Measurements from ENCODE around the gene ZMYND8. TPM values are rescaled to one million over a fixed set of nuclear protein-coding genes. Genes with fewer than 3 reads are reported as not detected.

ZMYND8 gene
- total and polyA plus RNA-seq, 2 of the 8 experiments (the other 6 are each of a cell fraction or from before 2014, with no cell fraction given): 50.5 to 163 TPM

- 95% methylated on average over 6 of the region's 6 CpGs; no CpG with 5 or more reads in 1 of the 2 experiments for WGBS, 2 experiments (ENCODE audit: extremely low coverage in 1 of 2, insufficient coverage in 1 of 2, insufficient read length in 1 of 2, insufficient replicate concordance in 2 of 2, low coverage in 1 of 2, low lambda C conversion rate in 2 of 2, missing lambda C conversion rate in 1 of 2)
- no peak overlapping the region for H3K14ac ChIP-seq (ENCODE audit: insufficient read length)
- H2AFZ ChIP-seq (ENCODE audit: low read length): no peak overlapping the region
- H2BK20ac ChIP-seq (ENCODE audit: low read length): no peak overlapping the region
- H3K4ac ChIP-seq (replicated peaks; ENCODE audit: insufficient read length, low read depth, low read length): no peak overlapping the region
- ChIA-PET POLR2A (ENCODE audit: partially characterized antibody) (interaction anchor here (0.7 kb wide), 1 partner anchor 11 kb away, joined by 3 read pairs; no protein-coding TSS in a partner anchor), CTCF (ENCODE audit: partially characterized antibody) (interaction anchor here (1.5 kb wide), 1 partner anchor 91 kb away, joined by 4 read pairs; no protein-coding TSS in a partner anchor)
- no peak overlapping the region for H3K9ac ChIP-seq (replicated peaks in 1 of 4; ENCODE audit: extremely low read depth in 1 of 4, low read depth in 3 of 4, low read length in 3 of 4)
- no peak for DNase-seq (ENCODE audit: low read depth in 1 of 2, low spot score in 2 of 2)
- H3K4me3 ChIP-seq (ENCODE audit: extremely low read depth in 1 of 4, insufficient read depth in 2 of 4, low read depth in 3 of 4, low read length in 4 of 4): no peak overlapping the region
- no peak overlapping the region for H4K91ac ChIP-seq (replicated peaks; ENCODE audit: insufficient read length, low read length)
- H4K8ac ChIP-seq (ENCODE audit: extremely low read depth, insufficient read depth, low read length): no peak overlapping the region
- no peak overlapping the region for H3K18ac ChIP-seq (ENCODE audit: extremely low read depth, low read length)
- no peak overlapping the region for H3K27ac ChIP-seq (ENCODE audit: low read depth, low read length)
- H3K79me2 ChIP-seq (ENCODE audit: control insufficient read depth in 1 of 2, insufficient read depth in 2 of 2, low read length in 2 of 2): peaks cover 0 to 60% of the 10 kb centered on the region in 2 experiments; a peak in 2 of 4 replicates
- H2AK5ac ChIP-seq (ENCODE audit: low read depth, low read length): no peak overlapping the region
- H3K23me2 ChIP-seq (ENCODE audit: low read depth, low read length): no peaks in the 10 kb centered on the region
- no peak overlapping the region for H3K23ac ChIP-seq (ENCODE audit: insufficient read length)
- H3K9me3 ChIP-seq (ENCODE audit: insufficient read depth in 2 of 2, low read depth in 1 of 2, low read length in 1 of 2): no peaks in the 10 kb centered on the region
- no peak overlapping the region for H3K56ac ChIP-seq (replicated peaks; ENCODE audit: insufficient read length, low read depth, low read length)
- no peak for FAIRE-seq
- no peak overlapping the region for H2BK120ac ChIP-seq (replicated peaks; ENCODE audit: low read depth, low read length)
- H3K4me1 ChIP-seq (replicated peaks in 1 of 4; ENCODE audit: control insufficient read depth in 3 of 4, insufficient read depth in 4 of 4, low read length in 3 of 4): peaks cover 0 to 9% (median 0%) of the 10 kb centered on the region in 4 experiments; a peak in 1 of 7 replicates
- no peak overlapping the region for H3K4me2 ChIP-seq (ENCODE audit: insufficient read depth in 1 of 2, low read depth in 2 of 2, low read length in 2 of 2)
- H3K27me3 ChIP-seq (replicated peaks in 1 of 4; ENCODE audit: control insufficient read depth in 3 of 4, extremely low read depth in 1 of 4, insufficient read depth in 3 of 4, low read length in 3 of 4): no peaks in the 10 kb centered on the region
- H2BK5ac ChIP-seq (ENCODE audit: low read depth, low read length): no peak overlapping the region
- no peak overlapping the region for H4K5ac ChIP-seq (ENCODE audit: insufficient read length, low read depth, low read length)
- peaks cover 2% of the 10 kb centered on the region; the same call in 1 of the 2 replicates for H3K79me1 ChIP-seq (ENCODE audit: low read depth, low read length)
- peaks cover 32 to 95% (median 73%) of the 10 kb centered on the region in 4 experiments for H3K36me3 ChIP-seq (ENCODE audit: control insufficient read depth in 2 of 4, insufficient read depth in 4 of 4, low read length in 3 of 4)
- H2BK15ac ChIP-seq (ENCODE audit: low read length): no peak overlapping the region
- peaks cover 0 to 1% of the 10 kb centered on the region in 2 experiments for H4K20me1 ChIP-seq (replicated peaks in 1 of 2; ENCODE audit: control insufficient read depth in 1 of 2, insufficient read depth in 2 of 2, low read length in 2 of 2)
- no peak overlapping the region for H2BK12ac ChIP-seq (ENCODE audit: low read depth, low read length)
- TF ChIP-seq SUZ12 (IDR thresholded peaks at IDR 0.05; ENCODE audit: low read length) (no peak), POLR2AphosphoS5 (IDR thresholded peaks at IDR 0.05; ENCODE audit: low read depth, low read length) (no peak), BCL11A (IDR thresholded peaks at IDR 0.05; ENCODE audit: low read depth in 2 of 2, low read length in 2 of 2) (no peak), POU5F1 (IDR thresholded peaks at IDR 0.05; ENCODE audit: low read depth, low read length) (no peak), GABPA (IDR thresholded peaks at IDR 0.05; ENCODE audit: borderline replicate concordance, insufficient read depth, low read length) (no peak), CHD2 (IDR thresholded peaks at IDR 0.05; ENCODE audit: low read length) (no peak), SAP30 (IDR thresholded peaks at IDR 0.05; ENCODE audit: insufficient read depth, insufficient replicate concordance, low read length) (no peak), TBP (IDR thresholded peaks at IDR 0.05; ENCODE audit: low read depth, low read length) (no peak), E2F6 (IDR thresholded peaks at IDR 0.05) (no peak), CHD1 (IDR thresholded peaks at IDR 0.05; ENCODE audit: low read depth, low read length) (no peak), MAFK (IDR thresholded peaks at IDR 0.05; ENCODE audit: low read depth, low read length) (no peak), USF2 (IDR thresholded peaks at IDR 0.05; ENCODE audit: low read length) (no peak), POLR2A (IDR thresholded peaks at IDR 0.05; ENCODE audit: control extremely low read depth in 1 of 2, low read depth in 2 of 2, low read length in 2 of 2) (no peak)
Observed at GRCh38 chr20:47292581-47292980, 63.9 kb downstream of the ZMYND8 start.

Measured in H1 (cell line).